SK-N-MC (cell line): ENCODE data around the gene DNAAF5.

Experiments used
- EZH2 ChIP-seq: fragments of 200-600 bp; sonication (generic); IDR thresholded peaks from one replicate; pipeline ENCODE4 v1.6.1; 2017; ENCODE audit warnings: antibody characterized with exemption
- POLR2AphosphoS5 ChIP-seq: IDR thresholded peaks from 2 replicates; pipeline ENCODE4 v1.6.1; 2012; ENCODE audit warnings: mild to moderate bottlenecking, low read depth, low read length, borderline replicate concordance

DNA sequence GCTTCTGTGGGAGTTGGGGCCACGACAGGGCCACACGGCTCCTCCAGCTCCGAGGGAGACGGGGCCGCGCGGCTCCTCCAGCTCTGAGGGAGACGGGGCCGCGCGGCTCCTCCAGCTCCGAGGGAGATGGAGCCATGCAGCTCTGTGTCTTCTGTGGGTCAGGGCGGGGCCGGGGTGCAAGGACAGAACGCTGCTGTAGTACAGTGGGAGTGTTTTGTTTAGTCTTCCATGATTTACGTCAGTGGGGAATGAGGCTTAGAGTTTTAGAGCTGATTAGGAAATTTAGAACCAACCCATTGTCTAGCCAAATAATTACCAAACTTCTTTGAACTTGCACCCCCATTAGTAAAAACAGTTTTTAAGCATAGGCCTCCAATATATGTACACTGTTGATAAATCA is 33.5 kb downstream of the DNAAF5 start:
- TF ChIP-seq POLR2AphosphoS5 (no peak), EZH2 (no peak)
